Fibroblast of mammary gland (primary cell): Measurements from ENCODE around the gene SLC30A10.
"Not testable (repeated sequence)": the region's sequence is repeated elsewhere in the genome, so short reads cannot be mapped to it uniquely, and the experiment has no call there.

Experiments
- DNase-seq: peaks from one replicate; pipeline ENCODE4 v3.0.0-alpha.2; 2010; ENCODE audit warnings: low read depth
- H3K4me3 ChIP-seq: 2 replicates; pipeline ENCODE4 v1.5.1; 2011; ENCODE audit warnings: low read depth, mild to moderate bottlenecking, low read length, moderate library complexity; ENCODE audit not compliant: control insufficient read depth
- CTCF ChIP-seq: conservative IDR thresholded peaks from 2 replicates; pipeline ENCODE4 v1.5.1; 2011; ENCODE audit warnings: low read depth, low read length, inconsistent platforms; ENCODE audit not compliant: control insufficient read depth, insufficient read depth

Gene SLC30A10

GRCh38 chr1:219897914-219898313 is 30.4 kb downstream of the SLC30A10 start:
- DNase-seq: no peak
- no peak overlapping the region for H3K4me3 ChIP-seq
- TF ChIP-seq CTCF: no peak

- DNase-seq, H3K4me3 ChIP-seq: not testable (repeated sequence)
These were observed 36.1 kb downstream of the SLC30A10 start for GRCh38 chr1:219892271-219892670.

- not testable (repeated sequence) for H3K4me3 ChIP-seq, DNase-seq
These were observed 36.5 kb downstream of the SLC30A10 start for GRCh38 chr1:219891846-219892245.

- H3K4me3 ChIP-seq, DNase-seq: not testable (repeated sequence)
These were observed 39.7 kb downstream of the SLC30A10 start for GRCh38 chr1:219888667-219889066.

- DNase-seq: no peak
- no peak overlapping the region for H3K4me3 ChIP-seq
- TF ChIP-seq CTCF: no peak
These were observed 42.7 kb downstream of the SLC30A10 start for GRCh38 chr1:219885680-219886079.

- TF ChIP-seq CTCF: no peak
- H3K4me3 ChIP-seq: no peak overlapping the region
- DNase-seq: no peak
These were observed 44.7 kb downstream of the SLC30A10 start for GRCh38 chr1:219883400-219884332.

GRCh38 chr1:219882755-219883154 is 45.6 kb downstream of the SLC30A10 start:
- no peak overlapping the region for H3K4me3 ChIP-seq
- DNase-seq: no peak
- no peak for TF ChIP-seq CTCF

- no peak overlapping the region for H3K4me3 ChIP-seq
- no peak for DNase-seq
- no peak for TF ChIP-seq CTCF
These were observed 46.3 kb downstream of the SLC30A10 start for GRCh38 chr1:219882096-219882495.
